ENCODE results near the gene TMTC2.

DNA sequence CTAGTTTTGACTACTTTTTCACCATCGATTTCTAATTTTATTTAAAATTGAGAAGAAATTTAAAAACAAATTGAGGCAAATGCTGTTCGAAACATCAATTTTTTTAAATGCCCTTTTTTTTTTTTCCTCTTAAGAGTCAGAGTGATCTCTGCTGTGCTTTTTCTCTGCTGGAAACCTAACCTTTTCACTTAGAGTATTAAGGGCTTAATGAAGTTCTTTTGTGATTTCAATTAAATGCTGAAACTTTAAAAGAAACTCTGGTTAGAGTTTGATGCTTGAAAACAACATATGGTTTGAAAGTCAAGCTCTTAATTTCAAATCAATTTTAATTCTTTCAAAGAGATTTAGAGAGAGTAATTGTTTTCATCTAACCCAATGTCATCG lies 171.8 kb downstream of the TMTC2 start:
- no peak for TF ChIP-seq EZH2 (IDR thresholded peaks at IDR 0.05; ENCODE audit: insufficient read depth, poor library complexity, severe bottlenecking)
- no peak for TF ChIP-seq EZH2phosphoT487 (IDR thresholded peaks at IDR 0.05; ENCODE audit: insufficient read depth, low read depth)

Data from GM23248 (cell line).